Pulmonary artery endothelial cell (primary cell): ENCODE results near the gene GASK1A. TPM values are rescaled to one million over a fixed set of nuclear protein-coding genes. Genes with fewer than 3 reads are reported as not detected.
"Not testable (repeated sequence)": the region's sequence is repeated elsewhere in the genome, so short reads cannot be mapped to it uniquely, and the experiment has no call there.

Experiments
- DNase-seq: peaks from one replicate; pipeline ENCODE4 v3.0.0-alpha.2; 2011; ENCODE audit warnings: low read depth, low spot score
- total RNA-seq: library from RNA; depleted of rRNA; stranded (reverse); fragments of >200 nt; gene quantifications from 2 replicates; pipeline ENCODE4 v1.2.3, GENCODE V29; 2014

GASK1A gene
- total RNA-seq, 1 donor from 2014 or later = under 0.01 TPM

- DNase-seq = no peak
Observed at GRCh38 chr3:43061101-43061895, 82.2 kb downstream of the GASK1A start.

GRCh38 chr3:43062040-43062563, 83.0 kb downstream of the GASK1A start:
- no peak for DNase-seq

GRCh38 chr3:43062564-43063040, 83.5 kb downstream of the GASK1A start:
- DNase-seq = no peak

GRCh38 chr3:43063114-43063513, 84.0 kb downstream of the GASK1A start:
- no peak for DNase-seq

DNA sequence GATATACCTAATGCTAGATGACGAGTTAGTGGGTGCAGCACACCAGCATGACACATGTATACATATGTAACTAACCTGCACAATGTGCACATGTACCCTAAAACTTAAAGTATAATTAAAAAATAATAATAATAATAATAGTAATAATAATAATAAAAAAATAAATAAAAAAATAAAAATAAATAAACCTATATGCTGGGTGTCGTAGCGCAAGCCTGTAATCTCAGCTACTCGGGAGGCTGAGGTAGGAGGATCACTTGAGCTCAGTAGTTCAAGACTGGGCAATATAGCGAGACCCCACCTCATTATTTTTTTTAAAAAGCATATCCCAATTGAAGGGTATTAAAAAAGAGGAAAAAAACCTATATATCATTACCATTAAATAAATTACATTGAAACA, 91.6 kb downstream of the GASK1A start:
- DNase-seq = not testable (repeated sequence)

DNA sequence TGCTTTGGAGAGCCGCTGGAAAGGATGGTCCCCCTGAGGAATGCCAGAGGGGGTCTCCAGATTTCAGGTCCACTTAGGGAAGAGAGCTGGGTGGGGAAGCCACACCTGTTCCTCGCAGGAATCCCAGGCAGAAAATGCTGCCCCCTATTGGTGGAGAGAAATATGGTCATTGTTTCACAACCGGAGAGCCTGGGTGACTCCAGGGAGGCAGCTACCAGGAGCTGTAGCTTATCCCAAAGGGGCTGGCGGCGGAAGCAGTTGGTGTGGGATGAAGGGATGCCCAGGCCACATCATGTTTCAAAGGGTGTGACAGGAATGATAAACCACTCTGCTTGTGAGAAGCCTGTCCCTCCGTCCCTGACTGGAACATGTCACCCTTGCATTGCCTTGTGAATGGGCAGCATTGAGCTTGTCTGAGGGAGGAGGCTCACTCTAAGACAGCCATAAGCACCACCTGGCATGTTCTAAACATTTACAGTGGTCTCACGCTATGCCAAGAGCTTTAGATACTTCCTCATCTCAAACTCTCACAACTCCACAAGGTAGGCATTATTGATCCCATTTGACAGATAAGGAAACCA, 92.3 kb downstream of the GASK1A start:
- no peak for DNase-seq

- no peak for DNase-seq
Observed at GRCh38 chr3:43072361-43072760, 93.2 kb downstream of the GASK1A start.

- DNase-seq = no peak
Observed at GRCh38 chr3:43073116-43073835, 94.2 kb downstream of the GASK1A start.

GRCh38 chr3:43073836-43074220, 94.7 kb downstream of the GASK1A start:
- no peak for DNase-seq

DNA sequence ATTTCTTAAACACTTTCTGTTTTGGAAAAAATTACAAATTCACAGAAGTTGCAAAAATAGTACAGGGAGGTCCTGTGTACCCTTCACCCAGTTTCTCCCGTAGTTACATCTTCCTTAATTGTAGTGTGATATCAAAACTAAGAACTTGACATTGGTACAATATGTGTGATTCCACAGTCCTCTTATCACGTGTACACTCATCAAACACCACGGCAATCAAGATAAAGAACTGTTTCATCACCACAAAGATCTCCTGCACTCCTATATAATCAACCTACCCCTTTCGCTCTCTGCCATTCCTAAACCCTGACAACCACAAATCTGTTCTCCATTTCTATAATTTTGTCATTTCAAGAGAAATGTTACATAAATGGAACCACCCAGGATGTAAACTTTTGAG, 95.4 kb downstream of the GASK1A start:
- DNase-seq = no peak

DNA sequence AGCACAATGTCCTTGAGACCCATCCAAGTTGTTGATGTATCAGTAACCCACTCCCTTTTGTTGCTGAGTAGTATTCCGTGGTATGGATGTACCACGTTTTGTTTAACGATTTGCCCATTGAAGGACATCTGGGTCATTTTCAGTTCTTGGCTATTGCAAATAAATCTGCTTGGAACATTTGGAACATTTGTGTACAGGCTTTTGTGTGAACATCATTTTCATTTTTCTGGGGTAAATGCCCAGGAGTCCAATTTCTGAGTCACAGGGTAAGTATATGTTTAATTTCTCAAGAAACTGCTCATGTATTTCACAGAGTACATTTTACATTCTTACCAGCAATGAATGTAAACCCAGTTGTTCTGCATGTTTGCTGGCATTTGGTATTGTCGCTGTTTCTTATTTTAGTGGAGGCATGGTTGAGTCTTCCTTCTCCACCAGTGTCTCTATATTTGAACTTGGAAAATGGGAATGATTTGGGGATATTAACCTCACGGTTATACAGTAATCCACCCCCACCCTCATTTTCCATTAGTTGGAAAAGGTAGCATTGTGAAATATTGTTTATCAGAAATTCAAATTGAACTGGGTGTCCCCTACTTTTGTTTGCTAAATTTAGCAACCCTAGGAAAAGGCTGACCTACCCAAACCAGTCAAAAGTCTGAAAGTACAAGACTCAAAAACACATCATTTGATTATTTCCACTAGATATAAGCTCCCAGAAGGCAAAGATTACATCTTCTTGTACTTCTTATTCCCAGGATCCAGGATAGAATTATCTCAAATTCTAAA, 96.0 kb downstream of the GASK1A start:
- DNase-seq = no peak

- DNase-seq = no peak
Observed at GRCh38 chr3:43075904-43076661, 97.0 kb downstream of the GASK1A start.

DNA sequence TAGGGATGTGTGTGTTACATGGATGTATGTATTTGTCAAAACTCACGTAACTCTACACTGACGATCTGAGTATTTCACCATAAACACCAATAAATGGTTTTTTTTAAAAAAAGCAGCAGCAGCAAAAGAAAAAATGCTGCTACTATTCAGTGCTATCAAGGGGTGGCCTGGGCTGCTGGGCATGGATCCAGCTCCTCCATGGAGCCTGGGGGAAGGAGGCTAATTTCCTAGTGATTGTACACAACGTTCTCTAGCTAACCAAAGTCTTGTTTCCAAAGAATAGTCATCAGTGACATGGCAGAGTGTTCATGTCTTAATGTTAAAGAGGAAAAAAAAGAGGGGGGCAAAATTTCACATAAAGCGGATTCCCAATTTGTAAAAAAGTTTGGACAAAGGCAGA, 97.7 kb downstream of the GASK1A start:
- DNase-seq = no peak

DNA sequence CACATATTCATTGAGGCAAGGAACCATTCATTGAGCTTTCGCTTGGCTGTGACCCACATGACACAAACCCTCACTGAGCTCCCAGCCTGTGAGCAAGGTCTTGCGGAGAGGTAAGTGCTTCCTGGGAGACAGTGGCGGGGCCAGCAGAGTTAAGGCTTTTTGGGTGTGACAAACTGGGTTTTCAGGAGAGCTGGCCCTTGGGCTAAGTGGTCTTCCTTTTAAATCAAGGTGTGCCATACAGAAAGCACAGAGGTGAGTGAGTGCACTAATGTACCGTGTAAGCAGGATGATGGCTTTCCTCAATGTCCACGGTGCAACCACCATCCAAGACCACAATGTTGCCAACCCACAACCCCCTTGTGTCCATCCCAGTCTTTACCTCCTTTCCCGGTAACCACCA, 98.2 kb downstream of the GASK1A start:
- no peak for DNase-seq

DNA sequence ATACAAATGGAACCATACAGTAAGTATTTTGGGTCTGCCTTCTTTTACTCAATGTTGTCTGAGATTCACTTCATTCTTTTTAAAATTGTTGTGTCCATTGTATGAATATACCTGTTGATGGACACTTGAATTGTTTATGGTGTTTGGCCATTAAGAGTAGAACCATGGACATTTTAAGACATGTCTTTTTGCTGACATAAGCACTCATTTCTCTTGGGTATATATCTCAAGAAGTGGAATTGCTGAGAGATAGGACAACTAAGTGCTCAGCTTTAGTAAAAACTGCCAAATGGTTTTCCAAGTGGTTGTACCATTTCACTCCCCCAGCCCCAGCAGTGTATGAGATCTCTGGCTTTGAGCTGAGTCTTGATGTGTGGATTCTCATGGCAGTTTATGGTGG, 98.6 kb downstream of the GASK1A start:
- no peak for DNase-seq

DNA sequence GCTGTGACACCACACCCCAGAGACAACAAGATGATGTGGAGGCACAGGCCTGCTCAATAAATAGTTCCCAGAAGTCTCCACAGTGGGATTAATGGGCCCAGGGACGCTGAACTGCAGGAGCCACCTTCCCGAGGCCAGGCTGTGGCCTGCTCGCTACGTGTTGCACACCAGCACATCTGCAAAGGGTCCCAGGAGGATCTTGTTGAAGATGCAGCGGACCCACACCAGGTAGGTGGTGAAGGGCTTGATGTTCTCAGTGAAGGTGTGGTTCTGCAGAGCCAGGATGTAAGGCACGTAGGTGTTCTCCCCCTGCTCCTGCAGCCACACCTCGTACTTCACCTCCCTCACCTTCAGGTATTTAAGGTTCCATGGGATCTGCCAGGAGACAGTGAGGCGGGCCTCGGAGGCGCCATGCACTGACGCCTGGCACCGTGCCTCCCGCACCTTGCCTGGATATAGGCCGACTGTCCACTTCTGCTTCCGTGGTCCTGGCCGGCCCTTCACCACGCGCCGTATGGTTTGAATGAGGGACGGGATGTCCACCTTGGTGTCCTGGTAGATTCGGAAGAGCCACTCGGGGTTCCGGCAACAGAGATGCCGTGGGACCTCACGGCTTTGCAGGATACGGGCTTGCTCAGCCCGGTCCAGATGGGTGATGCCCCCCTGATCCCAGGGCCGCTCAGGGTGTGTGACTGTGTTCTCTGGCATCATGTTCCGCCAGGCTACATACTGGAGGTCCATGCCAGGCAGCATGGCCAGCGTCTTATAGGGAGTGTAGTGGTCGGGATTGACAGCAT, 100.6 kb downstream of the GASK1A start:
- DNase-seq = no peak

- DNase-seq = no peak
Observed at GRCh38 chr3:43080726-43081568, 101.8 kb downstream of the GASK1A start.

DNA sequence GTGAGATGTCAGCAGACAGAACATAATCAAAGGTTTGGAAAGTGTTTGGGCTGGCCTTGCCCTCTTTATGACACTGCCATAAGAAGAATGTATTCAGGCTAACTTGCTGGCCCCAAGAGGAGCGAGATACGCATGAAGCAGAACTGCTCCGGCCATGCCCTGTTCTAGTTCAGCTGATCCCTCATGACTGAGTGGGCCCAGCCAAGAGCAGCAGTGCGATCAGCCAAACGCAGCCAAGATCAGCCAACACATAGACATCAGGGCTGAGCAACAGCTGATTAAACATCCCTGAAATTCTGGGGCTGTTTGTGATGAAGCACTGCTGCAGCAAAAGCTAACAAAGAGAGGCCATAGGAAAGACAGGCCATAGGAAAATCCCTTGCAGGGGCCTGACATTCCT, 102.7 kb downstream of the GASK1A start:
- no peak for DNase-seq

DNA sequence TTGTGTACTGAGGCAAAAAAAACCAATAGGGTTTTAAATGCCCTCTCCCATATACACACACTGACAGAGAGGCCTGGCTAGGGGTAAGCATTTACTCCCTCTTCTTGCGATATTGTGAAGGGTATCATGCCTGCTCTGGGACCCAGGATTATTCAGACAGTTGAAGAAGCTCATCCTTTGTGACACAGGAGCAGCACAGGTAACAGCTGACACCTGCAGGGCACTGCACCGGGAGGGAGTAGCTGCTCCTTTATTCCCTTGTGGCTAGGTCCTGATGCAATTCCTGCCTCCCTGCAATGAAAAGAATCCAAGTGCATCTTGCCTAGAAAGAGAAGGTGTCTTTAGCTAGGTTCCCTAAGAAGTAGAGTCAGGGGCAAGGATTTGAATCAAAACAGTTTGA, 103.3 kb downstream of the GASK1A start:
- DNase-seq = no peak
